HG03159 (cell line): ENCODE measurements around the gene THAP8.

Source experiments
- ATAC-seq: cut with Tn5 transposase; IDR thresholded peaks from one replicate; pipeline ENCODE4 v1.9.1; 2021; ENCODE audit warnings: mild to moderate bottlenecking, moderate library complexity; ENCODE audit not compliant: unreplicated experiment

THAP8 gene

DNA sequence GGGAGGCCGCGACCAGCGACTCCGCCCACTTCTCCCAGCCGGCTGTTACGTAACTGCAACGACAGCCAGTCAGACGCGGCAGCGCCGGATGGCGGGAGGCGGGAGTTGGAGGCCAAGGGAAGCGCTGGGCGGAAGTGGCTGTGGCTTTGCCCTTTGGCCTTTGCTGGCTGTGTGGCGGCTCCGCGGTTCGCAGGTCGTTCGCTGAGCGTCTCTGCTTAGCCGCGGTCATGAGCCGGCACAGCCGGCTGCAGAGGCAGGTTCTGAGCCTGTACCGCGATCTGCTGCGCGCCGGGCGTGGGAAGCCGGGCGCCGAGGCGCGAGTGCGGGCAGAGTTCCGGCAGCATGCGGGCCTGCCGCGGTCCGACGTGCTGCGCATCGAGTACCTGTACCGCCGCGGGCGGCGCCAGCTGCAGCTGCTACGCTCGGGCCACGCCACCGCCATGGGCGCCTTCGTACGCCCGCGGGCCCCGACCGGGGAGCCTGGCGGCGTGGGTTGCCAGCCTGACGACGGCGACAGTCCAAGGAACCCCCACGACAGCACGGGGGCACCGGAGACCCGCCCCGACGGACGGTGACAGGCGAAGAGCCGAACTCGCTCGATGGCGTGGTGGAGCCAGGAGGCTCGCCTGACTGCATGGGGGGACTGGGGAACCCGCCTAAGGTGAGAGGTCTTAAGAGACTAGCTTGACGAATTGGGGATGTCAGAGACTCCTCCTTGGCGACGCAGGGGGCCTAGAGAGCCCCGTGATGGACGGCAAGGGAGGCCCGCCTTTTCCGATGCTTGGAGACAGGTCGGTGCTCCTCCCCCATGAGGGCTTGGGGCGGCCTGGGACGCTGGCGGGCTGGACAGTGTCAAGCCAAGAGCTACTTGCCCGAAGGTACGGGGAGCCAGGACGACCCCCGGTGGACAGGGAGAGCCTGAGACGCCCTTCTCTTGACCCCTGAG is 58.8 kb downstream of the THAP8 start, which contains the start of gene SDHAF1:
TSS of gene SDHAF1 (plus strand) at position 141 of the 946 bp plus-strand sequence. CDS start at position 228, 87 bp downstream.
- peak; percentile 80 for ATAC-seq

DNA sequence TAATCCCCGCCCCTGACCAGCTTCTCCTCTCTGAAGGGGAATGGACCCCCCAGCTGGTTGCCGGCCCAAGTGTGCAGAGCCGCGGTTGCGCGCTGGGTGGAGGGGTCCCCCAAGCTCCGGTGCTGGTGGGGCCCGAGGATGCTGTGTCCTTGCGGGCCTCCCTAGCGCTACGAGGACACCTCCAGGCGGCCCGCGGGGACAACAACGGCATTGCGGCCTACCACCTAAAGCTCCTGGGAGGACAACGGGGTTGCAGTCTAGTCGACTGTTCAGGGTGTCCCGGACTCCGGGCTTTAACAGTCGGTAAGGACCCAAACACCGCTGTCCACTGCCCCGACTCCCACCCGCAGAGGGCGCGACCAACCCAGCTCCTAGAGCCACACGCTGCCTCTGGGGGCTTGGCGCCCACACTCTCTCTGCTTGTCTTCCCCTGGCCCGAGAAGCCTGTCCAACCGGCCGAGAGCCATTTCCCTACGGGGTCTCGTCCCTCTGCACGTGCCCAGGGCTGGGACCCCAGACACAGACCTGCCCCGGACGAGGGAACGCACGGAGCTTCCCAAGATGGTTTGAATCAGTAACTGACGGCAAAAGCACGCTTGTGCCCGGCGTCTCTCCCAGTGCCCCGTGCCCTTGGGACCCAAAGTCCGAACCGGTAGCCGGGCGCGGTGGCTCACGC is 60.0 kb downstream of the THAP8 start:
- no peak for ATAC-seq

DNA sequence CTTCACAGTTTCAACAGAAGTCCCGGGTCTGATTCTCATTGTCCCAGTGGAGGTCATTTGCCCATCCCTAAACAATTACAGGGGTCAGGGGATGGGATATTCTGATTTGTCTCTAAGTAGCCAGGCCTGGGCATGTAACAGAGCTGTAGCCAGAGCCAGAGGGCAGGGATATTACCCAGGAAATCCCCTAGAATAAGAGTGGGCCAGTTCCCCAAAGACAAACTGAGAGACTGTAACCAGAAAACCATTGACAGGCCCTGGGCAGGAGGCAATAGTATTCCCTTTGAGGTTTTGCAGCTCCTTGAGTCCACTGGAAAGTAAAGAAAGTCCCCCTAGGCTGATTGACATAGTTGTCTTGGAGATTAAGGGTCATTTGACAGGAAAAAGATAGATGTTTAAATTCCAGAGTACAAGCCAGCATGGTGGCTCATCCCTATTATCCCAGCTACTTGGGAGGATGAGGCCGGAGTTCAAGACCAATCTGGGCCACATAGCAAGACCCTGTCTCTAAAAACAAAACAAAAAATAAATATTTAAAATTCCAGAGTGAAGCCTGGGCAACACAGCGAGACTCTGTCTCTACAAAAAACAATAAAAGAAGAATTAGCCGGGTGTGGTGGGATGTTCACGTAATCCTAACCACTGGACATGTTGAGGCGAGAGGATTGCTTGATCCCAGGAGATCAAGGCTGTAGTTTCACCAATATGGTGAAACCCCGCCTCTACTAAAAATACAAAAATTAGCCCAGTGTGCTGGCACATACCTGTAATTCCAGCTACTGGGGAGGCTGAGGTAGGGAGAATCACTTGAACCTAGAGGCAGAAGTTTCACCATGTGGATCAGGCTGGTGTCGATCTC is 60.9 kb downstream of the THAP8 start:
- no peak for ATAC-seq

DNA sequence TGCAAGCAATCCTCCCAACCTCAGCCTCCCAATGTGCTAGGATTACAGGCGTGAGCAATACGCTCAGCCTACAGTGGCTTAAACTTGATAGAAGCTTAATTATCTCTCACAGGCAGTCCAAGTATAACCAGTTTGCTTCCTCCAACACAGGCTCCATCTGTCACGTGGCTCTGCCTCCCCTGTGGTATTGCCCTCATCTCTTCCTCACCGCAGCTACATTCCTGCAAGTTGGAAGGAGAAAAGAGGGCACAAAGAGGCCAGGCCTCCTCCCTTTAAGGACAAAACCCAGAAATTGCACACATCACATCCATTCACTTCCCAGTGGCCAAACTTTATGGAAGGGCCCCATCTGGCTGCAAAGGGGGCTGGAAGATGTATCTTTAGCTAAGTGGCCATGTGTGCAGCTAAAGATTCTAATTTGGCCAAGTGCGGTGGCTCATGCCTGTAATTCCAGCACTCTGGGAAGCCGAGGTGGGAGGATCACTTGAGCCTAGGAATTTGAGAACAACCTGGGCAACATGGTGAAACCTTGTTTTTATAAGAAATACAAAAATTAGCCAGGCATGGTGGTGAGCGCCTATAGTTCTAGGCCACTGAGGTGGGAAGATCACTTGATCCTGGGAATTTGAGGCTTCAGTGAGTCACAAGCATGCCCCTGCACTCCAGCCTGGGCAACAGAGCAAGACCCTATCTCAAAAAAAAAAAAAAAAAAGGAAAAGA is 62.2 kb downstream of the THAP8 start:
- ATAC-seq = no peak

DNA sequence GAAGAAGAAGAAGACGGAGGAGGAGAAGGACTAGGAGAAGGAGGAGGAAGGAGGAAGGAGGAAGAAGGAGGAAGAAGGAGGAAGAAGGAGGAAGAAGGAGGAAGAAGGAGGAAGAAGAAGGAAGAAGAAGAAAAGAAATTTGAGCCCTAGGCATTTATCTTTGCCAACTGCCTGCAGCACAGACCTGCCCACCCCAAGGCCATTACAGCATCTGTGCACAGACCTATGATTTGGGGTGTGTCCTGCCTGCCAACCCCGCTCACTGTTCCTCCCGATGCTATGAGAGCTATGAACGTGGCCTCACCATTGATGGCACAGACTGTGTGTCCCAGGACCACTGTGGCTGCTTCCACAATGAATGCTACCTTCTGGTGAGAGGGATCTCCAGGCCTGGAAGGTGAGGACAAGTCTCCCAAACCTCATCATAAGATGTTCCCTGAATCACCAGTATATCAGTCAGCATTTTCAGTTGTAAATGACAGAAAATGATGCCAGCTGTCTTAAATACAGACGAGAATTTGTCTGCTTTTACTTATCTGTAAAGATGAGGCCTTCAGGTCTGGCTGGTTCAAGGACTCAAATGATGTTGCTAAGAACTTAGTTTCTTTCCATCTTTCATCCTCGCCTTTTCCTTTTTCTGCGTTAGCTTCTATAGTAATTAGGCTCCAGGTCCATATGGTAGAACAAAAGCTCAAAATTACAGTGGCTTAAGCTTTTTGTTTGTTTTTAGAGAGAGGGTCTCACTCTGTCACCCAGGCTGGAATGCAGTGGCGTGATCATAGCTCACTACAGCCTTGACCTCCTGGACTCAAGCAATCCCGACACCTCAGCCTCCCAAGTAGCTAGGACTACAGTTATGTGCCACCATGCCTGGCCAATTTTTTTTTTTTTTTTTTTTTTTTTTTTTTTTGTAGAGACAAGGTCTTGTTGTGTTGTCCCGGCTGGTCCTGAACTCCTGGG is 63.0 kb downstream of the THAP8 start:
- no peak for ATAC-seq

DNA sequence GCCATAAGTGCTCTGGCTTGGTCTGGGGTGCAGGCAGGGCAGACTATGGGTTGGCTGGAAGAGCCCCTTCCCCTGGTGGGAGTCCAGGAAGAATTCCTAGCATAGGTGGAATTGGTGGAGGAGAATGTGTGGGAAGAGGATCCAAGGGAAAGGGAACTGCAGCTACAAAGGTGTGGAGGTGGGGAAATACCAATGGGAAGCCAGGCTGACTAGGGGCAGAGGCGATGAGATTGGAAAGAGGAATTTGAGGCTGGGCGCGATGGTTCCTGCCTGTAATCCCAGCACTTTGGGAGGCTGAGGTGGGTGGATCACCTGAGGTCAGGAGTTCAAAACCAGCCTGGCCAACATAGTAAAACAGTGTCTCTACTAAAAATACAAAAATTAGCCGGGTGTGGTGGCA is 63.9 kb downstream of the THAP8 start:
- ATAC-seq = no peak

DNA sequence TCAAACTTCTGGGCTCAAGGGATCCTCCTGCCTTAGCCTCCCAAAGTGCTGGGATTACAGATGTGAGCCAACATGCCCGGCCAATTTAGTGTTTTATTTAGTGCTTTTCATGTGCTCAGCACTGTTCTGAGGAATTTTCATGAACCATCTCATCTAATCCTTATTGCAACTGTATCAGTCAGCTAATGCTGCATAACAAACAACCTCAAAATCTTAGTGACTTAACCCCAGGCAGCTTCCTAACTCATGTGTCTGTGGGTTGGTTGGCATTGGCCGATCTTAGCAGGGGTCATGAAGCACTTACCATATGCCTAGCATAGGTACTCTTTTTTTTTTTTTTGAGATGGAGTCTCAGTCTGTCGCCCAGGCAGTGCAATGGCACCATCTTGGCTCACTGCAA is 65.3 kb downstream of the THAP8 start:
- no peak for ATAC-seq

DNA sequence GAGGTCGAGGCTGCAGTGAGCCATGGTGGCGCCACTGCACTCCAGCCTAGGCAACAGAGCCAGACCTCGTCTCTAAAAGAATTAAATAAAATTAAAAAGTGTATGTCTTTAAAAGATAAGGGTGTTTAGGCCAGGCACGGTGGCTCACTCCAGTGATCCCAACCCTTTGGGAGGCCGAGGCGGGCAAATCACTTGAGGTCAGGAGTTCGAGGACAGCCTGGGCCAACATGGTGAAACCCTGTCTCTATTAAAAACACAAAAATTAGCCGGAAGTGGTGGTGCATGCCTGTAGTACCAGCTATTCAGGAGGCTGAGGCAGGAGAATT is 66.6 kb downstream of the THAP8 start:
- no peak for ATAC-seq

DNA sequence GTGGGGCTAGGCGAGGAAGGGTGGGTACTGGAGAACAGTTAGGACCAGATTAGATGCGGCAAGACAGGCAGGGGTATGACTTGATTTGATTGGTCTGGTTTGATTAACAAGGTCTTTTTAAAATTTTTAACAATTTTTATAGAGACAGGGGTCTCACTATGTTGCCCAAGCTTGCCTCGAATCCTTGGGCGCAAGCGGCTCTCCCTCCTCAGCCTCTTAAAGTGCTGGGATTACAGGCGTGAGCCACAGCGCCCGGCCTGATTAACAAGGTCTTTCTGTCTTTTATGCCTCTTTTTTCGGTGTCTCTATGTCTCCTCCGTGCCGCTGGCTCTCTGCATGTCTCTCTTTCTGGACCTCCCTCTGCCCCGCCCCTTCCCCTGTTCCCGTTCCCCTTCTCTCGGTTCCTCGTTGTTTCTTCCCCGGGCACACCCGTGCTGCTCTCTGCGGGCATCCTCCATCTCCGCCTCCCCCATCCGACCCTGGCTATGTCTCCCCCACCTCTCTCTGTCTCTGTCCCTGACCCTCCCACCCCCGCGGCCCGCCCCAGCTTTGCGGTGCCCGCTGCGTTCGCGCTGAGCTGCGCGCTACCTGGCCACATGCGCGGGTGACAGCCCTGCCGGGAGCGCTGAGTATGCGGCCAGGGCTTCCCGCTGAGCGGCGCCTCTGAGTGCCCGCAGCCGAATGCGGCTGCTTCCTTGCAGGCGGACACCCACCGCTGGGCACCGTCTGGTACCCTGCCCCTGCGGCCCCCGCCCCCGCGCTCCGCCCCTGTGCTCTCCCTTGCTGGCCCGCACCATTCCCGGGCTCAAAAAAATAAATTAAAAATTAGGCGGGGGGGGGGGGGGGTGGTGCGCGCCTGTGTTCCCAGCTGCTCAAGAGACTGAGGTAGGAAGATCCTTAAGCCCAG is 67.2 kb downstream of the THAP8 start:
- ATAC-seq = no peak

DNA sequence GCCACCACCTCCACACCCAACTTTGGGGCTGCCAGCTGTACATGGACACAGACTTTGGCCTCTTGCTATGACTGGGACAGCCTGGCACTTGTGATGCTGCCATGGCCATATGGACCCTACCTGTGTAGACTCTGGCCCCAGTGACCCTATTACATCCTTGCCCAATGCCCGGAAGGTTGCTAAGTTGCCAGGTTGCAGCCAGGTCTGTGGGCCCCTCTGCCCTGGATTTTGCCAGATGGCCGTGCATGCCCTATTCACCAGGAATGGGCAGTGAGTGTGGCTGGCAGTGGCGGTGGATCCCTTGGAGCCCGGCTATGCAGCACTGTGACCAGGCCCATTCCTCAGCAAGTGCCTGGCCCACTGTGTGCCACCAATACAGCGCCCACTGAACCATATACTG is 68.0 kb downstream of the THAP8 start:
- ATAC-seq = no peak
